GM23338 (cell line): ENCODE results near the gene MAN1C1. TPM values are rescaled to one million over a fixed set of nuclear protein-coding genes. Genes with fewer than 3 reads are reported as not detected.
A peak's percentile ranks its signal among the peaks of the same experiment; 100 is the strongest.

Experiments
- ATAC-seq: fragments of 200-7000 bp; cut with Tn5 transposase; 3 replicates; pipeline ENCODE4 v1.9.1; 2020
- DNase-seq: peaks from one replicate; pipeline ENCODE4 v3.0.0-alpha.2; 2015; ENCODE audit warnings: low spot score
- H2AFZ ChIP-seq: fragments of 200-600 bp; sonication (generic); 2 replicates; pipeline ENCODE4 v1.8.0; 2016; ENCODE audit warnings: antibody characterized with exemption, mild to moderate bottlenecking, moderate library complexity
- H3F3A ChIP-seq: fragments of 200-600 bp; sonication (generic); replicated peaks from 2 replicates; pipeline ENCODE4 v1.8.0; 2017; ENCODE audit warnings: antibody characterized with exemption, mixed run types, low read depth
- H3K27ac ChIP-seq: fragments of 200-600 bp; sonication (generic); 2 replicates; pipeline ENCODE4 v1.6.1; 2016; ENCODE audit warnings: low read depth
- H3K27me3 ChIP-seq: fragments of 200-600 bp; sonication (generic); 2 replicates; pipeline ENCODE4 v1.8.0; 2016; ENCODE audit warnings: mild to moderate bottlenecking, mixed run types, moderate library complexity; ENCODE audit not compliant: insufficient read depth
- H3K36me3 ChIP-seq: fragments of 200-600 bp; sonication (generic); 2 replicates; pipeline ENCODE4 v1.8.0; 2016; ENCODE audit warnings: mild to moderate bottlenecking; ENCODE audit not compliant: insufficient read depth
- H3K4me1 ChIP-seq: fragments of 200-600 bp; sonication (generic); 2 replicates; pipeline ENCODE4 v1.8.0; 2016; ENCODE audit warnings: mild to moderate bottlenecking, moderate library complexity; ENCODE audit not compliant: insufficient read depth
- H3K4me2 ChIP-seq: fragments of 200-600 bp; sonication (generic); 2 replicates; pipeline ENCODE4 v1.7.1; 2017; ENCODE audit warnings: mixed run types
- H3K4me3 ChIP-seq: fragments of 200-600 bp; sonication (generic); 2 replicates; pipeline ENCODE4 v1.6.1; 2016; ENCODE audit warnings: mixed run types
- H3K79me2 ChIP-seq: fragments of 200-600 bp; sonication (generic); replicated peaks from 2 replicates; pipeline ENCODE4 v1.8.0; 2017; ENCODE audit warnings: mild to moderate bottlenecking; ENCODE audit not compliant: insufficient read depth
- H3K9me2 ChIP-seq: fragments of 200-600 bp; sonication (generic); 2 replicates; pipeline ENCODE4 v1.8.0; 2017; ENCODE audit not compliant: insufficient read depth
- H4K20me1 ChIP-seq: fragments of 200-600 bp; sonication (generic); replicated peaks from 2 replicates; pipeline ENCODE4 v1.8.0; 2017; ENCODE audit warnings: mild to moderate bottlenecking; ENCODE audit not compliant: insufficient read depth
- H3K27ac Mint-ChIP-seq: 2 replicates; pipeline ENCODE4 v1.8.0; 2020; ENCODE audit warnings: inconsistent platforms, mild to moderate bottlenecking, moderate library complexity, mixed read lengths
- H3K27me3 Mint-ChIP-seq: 3 replicates; pipeline ENCODE4 v1.8.0; 2022; ENCODE audit warnings: low read depth, mild to moderate bottlenecking, moderate library complexity, mixed read lengths, inconsistent platforms; ENCODE audit not compliant: insufficient read depth, poor library complexity
- H3K36me3 Mint-ChIP-seq: 3 replicates; pipeline ENCODE4 v1.8.0; 2021; ENCODE audit warnings: low read depth, mild to moderate bottlenecking, inconsistent platforms, moderate library complexity, mixed read lengths
- H3K4me1 Mint-ChIP-seq: 3 replicates; pipeline ENCODE4 v1.8.0; 2020; ENCODE audit warnings: mild to moderate bottlenecking, inconsistent platforms, mixed read lengths
- H3K4me3 Mint-ChIP-seq: 3 replicates; pipeline ENCODE4 v1.8.0; 2021; ENCODE audit warnings: moderate library complexity, mild to moderate bottlenecking, inconsistent platforms, mixed read lengths
- H3K9me3 Mint-ChIP-seq: 3 replicates; pipeline ENCODE4 v1.8.0; 2020; ENCODE audit warnings: moderate library complexity, mild to moderate bottlenecking, inconsistent platforms, mixed read lengths
- EZH2 ChIP-seq: fragments of 200-600 bp; sonication (generic); IDR thresholded peaks from one replicate; pipeline ENCODE4 v1.8.0; 2017; ENCODE audit warnings: antibody characterized with exemption, mild to moderate bottlenecking, low read depth; ENCODE audit not compliant: unreplicated experiment
- NANOG ChIP-seq: IDR thresholded peaks from 2 replicates; pipeline ENCODE4 v1.6.1; 2016; ENCODE audit warnings: antibody characterized with exemption, borderline replicate concordance
- POLR2AphosphoS5 ChIP-seq: IDR thresholded peaks from 2 replicates; pipeline ENCODE4 v1.6.1; 2016; ENCODE audit warnings: antibody characterized with exemption, low read depth
- ZNF331 ChIP-seq: fragments of 250-450 bp; sonication (Bioruptor Pico); IDR thresholded peaks from 2 replicates; pipeline ENCODE4 v1.5.0; 2020; ENCODE audit warnings: low read depth, mild to moderate bottlenecking, moderate library complexity
- polyA plus RNA-seq: library from polyadenylated mRNA; unstranded; fragments of >200 nt; fragmentation: Nextera tagmentation; extraction: Ambion mirVana; gene quantifications from 2 replicates; pipeline ENCODE4 v1.2.1, GENCODE V29; 2016
- total RNA-seq: library from RNA; depleted of rRNA; stranded (reverse); fragments of >200 nt; shearing (Covaris generic); gene quantifications from 2 replicates; pipeline ENCODE4 v1.2.3, GENCODE V29; 2014
- TF ChIP-seq, protein P1 (sequence below), 2 experiments: fragments of 200-600 bp in 1 of 2; sonication (generic) in 1 of 2; conservative IDR thresholded peaks; 2 replicates each; pipeline versions ENCODE4 v1.5.1 to v1.6.1; 2016 to 2017; ENCODE audit warnings: antibody characterized with exemption in 2 of 2, low read depth in 2 of 2, mild to moderate bottlenecking in 2 of 2, moderate library complexity in 1 of 2

The MAN1C1 gene
- total and polyA plus RNA-seq, 2 experiments from 2014 or later: 5.4 to 13.6 TPM

- no peak overlapping the region for H3K4me2 ChIP-seq
- 0 out of 2 replicates have a peak, but pooled peaks have one; percentile 4 for TF ChIP-seq POLR2AphosphoS5
- TF ChIP-seq NANOG: no peak
- TF ChIP-seq, protein P1, sequence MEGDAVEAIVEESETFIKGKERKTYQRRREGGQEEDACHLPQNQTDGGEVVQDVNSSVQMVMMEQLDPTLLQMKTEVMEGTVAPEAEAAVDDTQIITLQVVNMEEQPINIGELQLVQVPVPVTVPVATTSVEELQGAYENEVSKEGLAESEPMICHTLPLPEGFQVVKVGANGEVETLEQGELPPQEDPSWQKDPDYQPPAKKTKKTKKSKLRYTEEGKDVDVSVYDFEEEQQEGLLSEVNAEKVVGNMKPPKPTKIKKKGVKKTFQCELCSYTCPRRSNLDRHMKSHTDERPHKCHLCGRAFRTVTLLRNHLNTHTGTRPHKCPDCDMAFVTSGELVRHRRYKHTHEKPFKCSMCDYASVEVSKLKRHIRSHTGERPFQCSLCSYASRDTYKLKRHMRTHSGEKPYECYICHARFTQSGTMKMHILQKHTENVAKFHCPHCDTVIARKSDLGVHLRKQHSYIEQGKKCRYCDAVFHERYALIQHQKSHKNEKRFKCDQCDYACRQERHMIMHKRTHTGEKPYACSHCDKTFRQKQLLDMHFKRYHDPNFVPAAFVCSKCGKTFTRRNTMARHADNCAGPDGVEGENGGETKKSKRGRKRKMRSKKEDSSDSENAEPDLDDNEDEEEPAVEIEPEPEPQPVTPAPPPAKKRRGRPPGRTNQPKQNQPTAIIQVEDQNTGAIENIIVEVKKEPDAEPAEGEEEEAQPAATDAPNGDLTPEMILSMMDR (conservative IDR thresholded peaks at IDR 0.05; ENCODE audit: low read depth in 2 of 2): peak in 1 of 2 experiments; percentile 41; a peak in 2 of 4 replicates
- Mint-ChIP-seq H3K36me3 (peaks cover 20% of the 10 kb centered on the region), H3K4me3 (no peak overlapping the region), H3K9me3 (no peaks in the 10 kb centered on the region), H3K27ac (no peak overlapping the region), H3K27me3 (peaks cover 9% of the 10 kb centered on the region), H3K4me1 (no peaks in the 10 kb centered on the region)
- no peaks in the 10 kb centered on the region for H4K20me1 ChIP-seq
- no peak for DNase-seq
- H3K4me1 ChIP-seq: no peaks in the 10 kb centered on the region; the same call in 1 of the 2 replicates
- peak; percentile 33 for ATAC-seq
- H3K79me2 ChIP-seq: no peaks in the 10 kb centered on the region
- no peak overlapping the region for H3K27ac ChIP-seq
- no peaks in the 10 kb centered on the region for H3K9me2 ChIP-seq
- H3F3A ChIP-seq: no peaks in the 10 kb centered on the region; the same call in 1 of the 2 replicates
- H3K36me3 ChIP-seq: no peaks in the 10 kb centered on the region
- H3K27me3 ChIP-seq: no peaks in the 10 kb centered on the region
- no peak overlapping the region for H2AFZ ChIP-seq
- H3K4me3 ChIP-seq: no peak overlapping the region
These were observed 193.3 kb downstream of the MAN1C1 start for GRCh38 chr1:25809929-25810328.

DNA sequence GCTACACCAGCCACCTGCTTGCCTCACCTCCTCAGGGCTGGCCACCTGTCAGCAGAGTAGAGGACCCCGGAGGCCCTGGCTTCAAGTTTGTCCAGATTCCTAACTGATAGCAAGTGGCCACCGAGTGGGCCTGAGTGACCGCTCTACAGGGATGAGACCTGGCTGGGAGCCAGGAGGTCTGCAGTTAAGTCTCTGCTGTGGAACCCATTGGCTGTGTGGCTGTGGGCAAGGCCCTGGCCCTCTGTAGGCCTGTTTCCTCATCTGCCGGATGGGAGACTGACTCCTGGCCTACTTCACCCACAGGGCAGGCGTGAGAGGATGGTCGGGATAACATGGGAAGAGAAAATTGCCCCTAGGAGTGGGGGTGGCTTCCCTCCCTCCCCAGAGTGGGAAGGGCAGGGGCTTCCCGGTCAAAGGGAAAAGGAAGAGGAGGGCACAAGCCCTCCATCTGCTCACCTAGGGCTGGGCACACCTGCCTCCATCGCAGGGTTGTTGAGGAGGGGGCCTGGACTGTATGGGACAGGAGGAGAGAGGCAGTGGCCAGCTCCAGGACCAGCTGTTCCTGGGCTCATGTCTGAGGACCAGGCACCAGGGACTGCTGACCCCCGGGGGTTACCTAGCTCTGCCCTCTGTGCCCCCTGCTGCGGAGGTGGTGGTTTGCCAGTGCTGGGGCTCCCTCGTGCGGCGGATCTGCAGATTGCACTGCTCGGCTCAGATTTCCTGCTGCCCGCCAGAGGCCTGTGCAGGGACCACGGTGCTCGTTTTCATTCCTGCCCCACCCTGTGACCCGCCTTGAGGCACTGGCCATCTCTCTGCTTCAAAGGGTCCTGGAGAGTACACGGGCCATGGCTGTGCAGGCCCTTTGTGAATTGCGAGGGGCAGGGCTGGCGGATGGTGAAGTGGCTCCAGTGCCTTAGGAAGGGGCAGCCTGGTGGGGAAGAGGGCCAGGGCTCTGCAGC is 194.0 kb downstream of the MAN1C1 start:
- H3K4me3 ChIP-seq: no peak overlapping the region
- TF ChIP-seq, protein P1 (conservative IDR thresholded peaks at IDR 0.05; ENCODE audit: low read depth in 2 of 2): peak; percentile 87 to 97
- no peak for TF ChIP-seq ZNF331 (CRISPR knock-in tag)
- no peak for TF ChIP-seq EZH2
- no peaks in the 10 kb centered on the region for H3K79me2 ChIP-seq
- peaks cover 23% of the 10 kb centered on the region for H3K36me3 Mint-ChIP-seq
- H3K36me3 ChIP-seq: no peaks in the 10 kb centered on the region
- H2AFZ ChIP-seq: no peak overlapping the region
- ATAC-seq: peak; percentile 83
- peaks cover 12% of the 10 kb centered on the region for H3K27me3 Mint-ChIP-seq
- peak; percentile 90 for DNase-seq
- no peaks in the 10 kb centered on the region for H3K4me1 Mint-ChIP-seq
- H3F3A ChIP-seq: no peaks in the 10 kb centered on the region; the same call in 1 of the 2 replicates
- H3K27ac Mint-ChIP-seq: no peak overlapping the region
- no peak overlapping the region for H3K4me2 ChIP-seq
- no peak overlapping the region for H3K4me3 Mint-ChIP-seq
- no peaks in the 10 kb centered on the region; the same call in 1 of the 2 replicates for H3K4me1 ChIP-seq
- H4K20me1 ChIP-seq: no peaks in the 10 kb centered on the region
- H3K27ac ChIP-seq: no peak overlapping the region
- H3K9me2 ChIP-seq: no peaks in the 10 kb centered on the region
- H3K27me3 ChIP-seq: no peaks in the 10 kb centered on the region
- H3K9me3 Mint-ChIP-seq: no peaks in the 10 kb centered on the region
